HepG2 (cell line): ENCODE results near the gene C4orf46.

Source experiments
- CREM ChIP-seq, 2 experiments: sonication (generic) in 1 of 2; formaldehyde crosslinking in 1 of 2; IDR thresholded peaks; 2 replicates each; pipeline versions ENCODE4 v1.4.0 to v1.6.1; 2016 to 2020; ENCODE audit warnings: antibody characterized with exemption in 1 of 2, mild to moderate bottlenecking in 1 of 2, missing genetic modification reagents in 1 of 2
- ELF1 ChIP-seq: sonication (generic); formaldehyde crosslinking; IDR thresholded peaks from 2 replicates; pipeline ENCODE4 v1.4.0; 2020; ENCODE audit warnings: missing genetic modification reagents
- ZBTB7A ChIP-seq: sonication (generic); formaldehyde crosslinking; IDR thresholded peaks from 2 replicates; pipeline ENCODE4 v1.8.0; 2022; ENCODE audit warnings: mild to moderate bottlenecking, missing genetic modification reagents
- ZNF24 ChIP-seq: fragments of 450-650 bp; IDR thresholded peaks from 2 replicates; pipeline ENCODE4 v1.6.1; 2017; ENCODE audit warnings: antibody characterized with exemption, mild to moderate bottlenecking
- ZNF543 ChIP-seq: sonication (generic); formaldehyde crosslinking; IDR thresholded peaks from 2 replicates; pipeline ENCODE4 v1.4.0; 2020; ENCODE audit warnings: mild to moderate bottlenecking, missing genetic modification reagents

GRCh38 chr4:158671665-158671914 is at the start of gene C4orf46:
- TF ChIP-seq ZBTB7A (CRISPR knock-in tag), result no peak
- TF ChIP-seq ZNF543 (CRISPR knock-in tag), result no peak
- TF ChIP-seq ELF1 (CRISPR knock-in tag), result no peak
- TF ChIP-seq CREM (IDR thresholded peaks at IDR 0.05), result no peak
- no peak for TF ChIP-seq CREM (CRISPR knock-in tag; IDR thresholded peaks at IDR 0.05)
- TF ChIP-seq ZNF24, result no peak
